ENCODE results near the gene LIMK2. TPM values are rescaled to one million over a fixed set of nuclear protein-coding genes. Genes with fewer than 3 reads are reported as not detected.
A peak's percentile ranks its signal among the peaks of the same experiment; 100 is the strongest.
"Not testable (repeated sequence)": the region's sequence is repeated elsewhere in the genome, so short reads cannot be mapped to it uniquely, and the experiment has no call there.

The LIMK2 gene
- total RNA-seq, 1 experiment from 2014 or later = 35.3 TPM

- not testable (repeated sequence) for H3K27ac ChIP-seq (ENCODE audit: low read length); H3K4me3 ChIP-seq (ENCODE audit: low read length); H3K4me2 ChIP-seq (ENCODE audit: low read depth, low read length, poor library complexity, severe bottlenecking); H3K36me3 ChIP-seq (ENCODE audit: insufficient read depth, low read length); H3K9me2 ChIP-seq (replicated peaks; ENCODE audit: insufficient read depth, low read length); H3K79me2 ChIP-seq (ENCODE audit: low read length); DNase-seq; H2AFZ ChIP-seq (ENCODE audit: low read length); H4K20me1 ChIP-seq (ENCODE audit: insufficient read depth, low read depth, low read length); H3K9ac ChIP-seq (ENCODE audit: low read length); H3K4me1 ChIP-seq (ENCODE audit: low read length); H3K27me3 ChIP-seq (ENCODE audit: low read length); H3K9me3 ChIP-seq (ENCODE audit: low read length)
These were observed 7.6 kb upstream of the LIMK2 start for GRCh38 chr22:31204352-31204984.

GRCh38 chr22:31205059-31205458 is 7.0 kb upstream of the LIMK2 start:
- H3K4me3 ChIP-seq (ENCODE audit: low read length); H3K4me1 ChIP-seq (ENCODE audit: low read length); H3K9me2 ChIP-seq (replicated peaks; ENCODE audit: insufficient read depth, low read length); H3K4me2 ChIP-seq (ENCODE audit: low read depth, low read length, poor library complexity, severe bottlenecking); H3K9ac ChIP-seq (ENCODE audit: low read length); H3K27ac ChIP-seq (ENCODE audit: low read length); H3K36me3 ChIP-seq (ENCODE audit: insufficient read depth, low read length); H4K20me1 ChIP-seq (ENCODE audit: insufficient read depth, low read depth, low read length); H2AFZ ChIP-seq (ENCODE audit: low read length); H3K27me3 ChIP-seq (ENCODE audit: low read length); DNase-seq; H3K9me3 ChIP-seq (ENCODE audit: low read length); H3K79me2 ChIP-seq (ENCODE audit: low read length): not testable (repeated sequence)

- not testable (repeated sequence) for H3K27ac ChIP-seq (ENCODE audit: low read length); H3K9me2 ChIP-seq (replicated peaks; ENCODE audit: insufficient read depth, low read length); H3K79me2 ChIP-seq (ENCODE audit: low read length); H3K27me3 ChIP-seq (ENCODE audit: low read length); H4K20me1 ChIP-seq (ENCODE audit: insufficient read depth, low read depth, low read length); H3K4me3 ChIP-seq (ENCODE audit: low read length); H2AFZ ChIP-seq (ENCODE audit: low read length); H3K9ac ChIP-seq (ENCODE audit: low read length); H3K9me3 ChIP-seq (ENCODE audit: low read length); H3K36me3 ChIP-seq (ENCODE audit: insufficient read depth, low read length); DNase-seq; H3K4me2 ChIP-seq (ENCODE audit: low read depth, low read length, poor library complexity, severe bottlenecking)
- peaks cover 13% of the 10 kb centered on the region for H3K4me1 ChIP-seq (ENCODE audit: low read length)
These were observed 5.6 kb upstream of the LIMK2 start for GRCh38 chr22:31206460-31206859.

GRCh38 chr22:31206896-31207687 is 5.0 kb upstream of the LIMK2 start:
- Histone ChIP-seq H3K9me3 (ENCODE audit: low read length) (no peaks in the 10 kb centered on the region), H4K20me1 (ENCODE audit: insufficient read depth, low read depth, low read length) (no peaks in the 10 kb centered on the region), H3K9ac (ENCODE audit: low read length) (no peak overlapping the region), H3K9me2 (replicated peaks; ENCODE audit: insufficient read depth, low read length) (no peaks in the 10 kb centered on the region), H2AFZ (ENCODE audit: low read length) (no peak overlapping the region), H3K4me3 (ENCODE audit: low read length) (no peak overlapping the region), H3K79me2 (ENCODE audit: low read length) (peaks cover under 1% of the 10 kb centered on the region), H3K4me2 (ENCODE audit: low read depth, low read length, poor library complexity, severe bottlenecking) (no peak overlapping the region), H3K27ac (ENCODE audit: low read length) (no peak overlapping the region), H3K36me3 (ENCODE audit: insufficient read depth, low read length) (peaks cover 5% of the 10 kb centered on the region; the same call in 1 of the 2 replicates), H3K4me1 (ENCODE audit: low read length) (peaks cover 17% of the 10 kb centered on the region), H3K27me3 (ENCODE audit: low read length) (no peaks in the 10 kb centered on the region)
- DNase-seq = no peak

- peak; percentile 41 for DNase-seq
- Histone ChIP-seq H2AFZ (ENCODE audit: low read length) (no peak overlapping the region), H3K4me3 (ENCODE audit: low read length) (no peak overlapping the region), H3K27ac (ENCODE audit: low read length) (no peak overlapping the region), H3K79me2 (ENCODE audit: low read length) (peaks cover 37% of the 10 kb centered on the region), H3K9ac (ENCODE audit: low read length) (no peak overlapping the region), H3K27me3 (ENCODE audit: low read length) (no peaks in the 10 kb centered on the region), H3K9me3 (ENCODE audit: low read length) (no peaks in the 10 kb centered on the region), H3K4me1 (ENCODE audit: low read length) (peaks cover 39% of the 10 kb centered on the region), H4K20me1 (ENCODE audit: insufficient read depth, low read depth, low read length) (no peaks in the 10 kb centered on the region), H3K36me3 (ENCODE audit: insufficient read depth, low read length) (0 out of 2 replicates have a peak, but pooled peaks cover 4% of the 10 kb centered on the region), H3K4me2 (ENCODE audit: low read depth, low read length, poor library complexity, severe bottlenecking) (peak overlapping the region; percentile 92), H3K9me2 (replicated peaks; ENCODE audit: insufficient read depth, low read length) (no peaks in the 10 kb centered on the region)
These were observed 1.3 kb upstream of the LIMK2 start for GRCh38 chr22:31210556-31211421.

GRCh38 chr22:31211482-31211861 is 626 bp upstream of the LIMK2 start:
- Histone ChIP-seq H3K27me3 (ENCODE audit: low read length) (no peaks in the 10 kb centered on the region), H3K4me1 (ENCODE audit: low read length) (peaks cover 45% of the 10 kb centered on the region), H3K4me2 (ENCODE audit: low read depth, low read length, poor library complexity, severe bottlenecking) (peak overlapping the region; percentile 92), H4K20me1 (ENCODE audit: insufficient read depth, low read depth, low read length) (no peaks in the 10 kb centered on the region), H3K27ac (ENCODE audit: low read length) (no peak overlapping the region), H3K9me3 (ENCODE audit: low read length) (no peaks in the 10 kb centered on the region), H2AFZ (ENCODE audit: low read length) (peak overlapping the region; percentile 82; the same call in 1 of the 2 replicates), H3K9ac (ENCODE audit: low read length) (peak overlapping the region; percentile 30), H3K36me3 (ENCODE audit: insufficient read depth, low read length) (0 out of 2 replicates have a peak, but pooled peaks cover 4% of the 10 kb centered on the region), H3K79me2 (ENCODE audit: low read length) (peaks cover 44% of the 10 kb centered on the region), H3K9me2 (replicated peaks; ENCODE audit: insufficient read depth, low read length) (no peaks in the 10 kb centered on the region), H3K4me3 (ENCODE audit: low read length) (peak overlapping the region; percentile 94; the same call in 1 of the 2 replicates)
- no peak for DNase-seq

- Histone ChIP-seq H3K4me2 (ENCODE audit: low read depth, low read length, poor library complexity, severe bottlenecking) (peak overlapping the region; percentile 92), H3K27ac (ENCODE audit: low read length) (peak overlapping the region; percentile 75), H3K36me3 (ENCODE audit: insufficient read depth, low read length) (0 out of 2 replicates have a peak, but pooled peaks cover 4% of the 10 kb centered on the region), H3K4me1 (ENCODE audit: low read length) (peaks cover 61% of the 10 kb centered on the region), H3K27me3 (ENCODE audit: low read length) (no peaks in the 10 kb centered on the region), H3K79me2 (ENCODE audit: low read length) (peaks cover 59% of the 10 kb centered on the region), H2AFZ (ENCODE audit: low read length) (peak overlapping the region; percentile 91), H3K9me2 (replicated peaks; ENCODE audit: insufficient read depth, low read length) (no peaks in the 10 kb centered on the region), H3K9me3 (ENCODE audit: low read length) (no peaks in the 10 kb centered on the region), H4K20me1 (ENCODE audit: insufficient read depth, low read depth, low read length) (no peaks in the 10 kb centered on the region), H3K4me3 (ENCODE audit: low read length) (peak overlapping the region; percentile 94), H3K9ac (ENCODE audit: low read length) (peak overlapping the region; percentile 99)
- DNase-seq = peak; percentile 46
These were observed 908 bp downstream of the LIMK2 start for GRCh38 chr22:31212783-31213629.
